Activated T-helper 9 cell treated with anti-CD3 and anti-CD28 coated beads, Interleukin-2, amount 50 U/mL, for 16 hours (primary cell): ENCODE measurements around the gene ZNF554.
"Not testable (repeated sequence)": the region's sequence is repeated elsewhere in the genome, so short reads cannot be mapped to it uniquely, and the experiment has no call there.

Experiments
- DNase-seq: peaks from one replicate; pipeline ENCODE4 v3.0.0-alpha.2; 2020; ENCODE audit warnings: low read depth

Gene ZNF554

GRCh38 chr19:2790557-2791271 lies 29.0 kb upstream of the ZNF554 start:
- DNase-seq = no peak

DNA sequence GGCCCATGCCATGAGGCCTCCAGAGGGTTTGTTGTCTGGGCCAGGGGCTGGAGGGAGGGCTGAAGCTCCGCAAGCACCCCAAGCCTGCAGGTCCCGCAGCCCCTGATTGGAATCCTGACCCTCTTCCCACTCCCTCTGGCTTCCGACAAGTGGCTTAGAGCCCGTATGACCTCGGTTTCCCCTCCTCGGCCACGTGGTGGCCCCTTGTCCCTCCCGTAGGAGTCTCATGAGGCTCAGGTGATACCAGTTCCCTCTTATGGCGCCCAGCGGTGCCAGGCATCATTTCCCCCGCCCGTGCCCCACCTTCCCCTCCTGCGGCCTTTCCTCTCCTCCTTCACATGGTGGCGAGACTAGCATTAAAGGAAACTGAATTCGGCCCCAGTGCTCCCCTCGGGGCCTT lies 28.2 kb upstream of the ZNF554 start:
- DNase-seq = no peak

DNA sequence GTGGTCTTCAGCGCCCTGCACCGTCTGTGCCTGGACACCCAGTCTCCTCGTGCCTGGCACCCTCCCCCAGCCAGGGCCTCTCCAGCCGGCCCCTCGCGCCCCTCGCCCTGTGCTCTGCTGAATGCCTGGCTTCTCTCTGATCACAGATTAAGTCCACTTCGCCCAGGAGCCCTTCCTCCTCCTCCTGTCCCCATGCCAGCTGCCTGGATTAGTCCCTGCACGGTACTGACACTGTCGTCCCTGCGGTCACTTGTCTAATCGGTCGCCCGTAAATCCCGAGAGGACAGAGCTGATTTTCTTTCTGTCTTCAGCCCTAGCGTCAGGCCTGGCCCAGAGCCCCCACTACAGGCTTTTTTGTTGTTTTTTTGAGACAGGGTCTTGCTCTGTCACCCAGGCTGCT lies 27.8 kb upstream of the ZNF554 start:
- no peak for DNase-seq

DNA sequence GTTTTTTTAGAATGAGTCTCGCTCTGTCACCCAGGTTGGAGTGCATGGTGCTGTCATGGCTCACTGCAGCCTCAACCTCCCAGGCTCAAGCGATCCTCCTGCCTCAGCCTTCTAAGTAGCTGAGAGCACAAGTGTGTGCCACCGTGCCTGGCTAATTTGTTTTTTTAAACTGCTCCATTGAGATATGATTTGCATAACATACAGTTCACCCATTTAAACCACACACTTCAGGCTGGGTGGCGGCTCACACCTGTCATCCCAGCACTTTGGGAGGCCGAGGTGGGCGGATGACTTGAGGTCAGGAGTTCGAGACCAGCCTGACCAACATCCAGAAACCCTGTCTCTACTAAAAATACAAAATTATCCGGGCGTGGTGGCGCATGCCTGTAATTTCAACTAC lies 27.0 kb upstream of the ZNF554 start:
- not testable (repeated sequence) for DNase-seq

DNA sequence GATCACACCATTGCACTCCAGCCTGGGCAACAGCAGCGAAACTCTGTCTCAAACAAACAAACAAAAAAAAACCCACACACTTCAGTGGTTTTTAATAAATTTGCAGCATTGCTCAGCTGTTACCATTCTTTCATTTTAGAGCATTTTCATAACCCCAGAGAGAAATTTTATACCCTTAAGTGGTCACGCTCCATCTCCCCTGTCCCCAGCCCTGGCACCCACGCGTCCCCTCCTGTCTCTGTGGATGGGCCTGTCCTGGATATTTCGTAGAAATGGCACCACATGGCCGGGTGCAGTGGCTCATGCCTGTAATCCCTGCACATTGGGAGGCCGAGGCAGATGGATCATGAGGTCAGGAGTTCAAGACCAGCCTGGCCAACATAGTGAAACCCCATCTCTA lies 26.5 kb upstream of the ZNF554 start:
- no peak for DNase-seq

GRCh38 chr19:2793577-2793976 lies 26.1 kb upstream of the ZNF554 start:
- DNase-seq = no peak

DNA sequence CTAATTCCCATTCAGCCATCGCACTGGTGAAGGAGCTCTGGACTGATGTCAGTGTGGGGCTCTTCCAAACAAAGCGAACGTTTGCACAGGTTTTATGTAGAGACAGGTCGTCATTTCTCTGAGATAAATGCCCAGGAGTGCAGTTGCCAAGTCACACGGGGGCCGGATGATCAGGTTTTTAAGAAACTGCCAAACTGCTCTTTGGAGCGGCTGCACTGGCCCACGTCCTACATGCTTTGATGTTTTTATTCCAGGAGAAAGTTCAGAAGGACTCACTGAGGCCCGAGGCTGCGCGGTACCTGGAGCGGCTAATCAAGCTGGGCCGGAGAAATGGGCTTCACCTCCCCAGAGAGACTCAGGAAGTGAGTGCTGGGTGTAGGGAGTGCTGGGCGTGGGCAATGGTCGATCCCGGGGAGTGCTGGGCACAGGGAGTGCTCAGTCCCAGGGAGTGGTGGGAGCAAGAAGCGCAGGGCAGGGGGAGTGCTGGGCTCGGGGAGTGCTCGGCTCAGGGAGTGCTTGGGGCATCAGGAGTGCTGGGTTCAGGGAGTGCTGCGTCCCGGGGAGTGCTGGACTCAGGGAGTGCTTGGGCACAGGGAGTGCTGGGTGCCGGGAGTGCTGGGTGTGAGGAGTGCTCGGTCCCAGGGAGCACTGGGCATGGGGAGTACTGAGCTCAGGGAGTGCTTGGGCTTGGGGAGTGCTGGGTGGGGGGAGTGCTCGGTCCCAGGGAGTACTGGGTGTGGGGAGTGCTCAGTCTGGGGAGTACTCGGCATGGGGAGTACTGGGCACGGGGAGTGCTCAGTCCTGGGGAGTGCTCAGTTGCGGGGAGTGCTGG lies 23.6 kb upstream of the ZNF554 start:
- DNase-seq = no peak

GRCh38 chr19:2796659-2797266 lies 22.9 kb upstream of the ZNF554 start:
- no peak for DNase-seq

GRCh38 chr19:2797280-2797679 lies 22.4 kb upstream of the ZNF554 start:
- DNase-seq = no peak

DNA sequence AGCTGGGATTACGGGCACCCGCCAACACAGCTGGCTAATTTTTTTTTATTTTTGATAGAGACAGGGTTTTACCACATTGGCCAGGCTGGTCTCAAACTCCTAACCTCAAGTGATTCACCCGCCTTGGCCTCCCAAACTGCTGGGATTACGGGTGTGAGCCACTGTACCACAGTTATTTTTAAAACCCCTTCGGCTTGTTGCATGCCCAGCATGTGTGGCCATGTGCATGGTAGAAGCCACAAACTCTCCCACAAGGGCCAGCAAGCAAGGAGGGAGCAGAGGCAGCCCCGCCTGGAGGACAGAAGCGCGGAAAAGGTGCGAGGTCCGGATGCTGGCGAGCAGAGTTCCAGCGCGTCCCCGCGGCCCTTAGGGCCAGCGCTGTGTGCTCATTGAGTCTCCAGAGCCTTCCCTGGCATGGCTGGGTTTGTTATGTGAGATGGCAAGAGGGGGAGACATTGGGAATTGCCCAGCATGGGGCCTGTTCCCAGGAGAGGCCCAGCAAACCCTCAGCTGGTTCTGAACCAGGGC lies 21.4 kb upstream of the ZNF554 start:
- DNase-seq = no peak

GRCh38 chr19:2798733-2799132 lies 20.9 kb upstream of the ZNF554 start:
- no peak for DNase-seq

GRCh38 chr19:2799273-2800020 lies 20.2 kb upstream of the ZNF554 start:
- no peak for DNase-seq

DNA sequence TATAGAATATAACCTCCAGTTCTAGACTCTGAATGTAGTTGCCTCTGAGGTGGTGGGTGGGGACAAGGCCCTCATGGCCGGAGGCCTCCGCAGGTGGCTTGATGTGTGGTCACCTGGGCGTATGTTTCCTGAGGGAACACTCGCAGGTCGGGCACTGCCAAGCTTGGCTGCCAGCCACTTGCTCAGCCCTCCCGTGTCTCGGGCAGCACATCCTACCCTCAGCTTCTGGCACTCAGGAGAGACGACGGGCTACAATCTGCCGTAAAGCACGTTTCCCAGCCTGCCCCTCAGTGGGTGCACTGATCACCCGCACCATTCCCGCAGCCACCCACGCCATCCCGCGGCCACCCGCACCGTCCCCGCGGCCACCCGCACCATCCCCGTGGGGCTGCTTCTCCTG lies 19.2 kb upstream of the ZNF554 start:
- no peak for DNase-seq

GRCh38 chr19:2802826-2803225 lies 16.8 kb upstream of the ZNF554 start:
- DNase-seq = no peak

DNA sequence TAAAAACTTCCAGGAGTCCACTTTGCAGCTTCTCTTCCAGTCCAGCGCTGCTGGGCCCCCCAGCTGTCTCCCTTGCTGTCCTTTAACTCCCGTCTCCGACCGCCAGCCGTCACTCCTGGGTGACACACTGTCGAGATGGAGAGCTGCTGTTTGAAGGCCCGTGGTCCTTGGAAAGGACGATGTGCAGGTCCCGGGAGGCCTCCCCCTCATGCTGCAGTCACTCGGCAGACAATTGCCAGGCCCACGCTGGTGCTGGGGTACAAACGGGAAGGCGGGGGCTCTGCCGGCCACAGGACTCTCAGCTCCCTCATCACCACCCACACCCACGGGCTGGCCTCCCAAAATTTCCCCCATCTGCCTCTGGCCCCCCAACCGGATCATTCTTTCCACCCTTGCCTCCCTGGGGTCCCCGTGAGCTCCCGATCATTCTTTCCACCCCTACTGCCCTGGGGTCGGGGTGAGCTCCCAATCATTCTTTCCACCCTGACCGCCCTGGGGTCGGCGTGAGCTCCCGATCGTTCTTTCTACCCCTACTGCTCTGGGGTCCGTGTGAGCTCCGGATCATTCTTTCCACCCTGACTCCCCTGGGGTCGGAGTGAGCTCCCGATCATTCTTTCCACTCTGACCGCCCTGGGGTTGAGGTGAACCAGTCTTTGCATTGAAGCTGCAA lies 16.0 kb upstream of the ZNF554 start:
- DNase-seq = no peak

GRCh38 chr19:2804156-2805004 lies 15.3 kb upstream of the ZNF554 start:
- DNase-seq = no peak

DNA sequence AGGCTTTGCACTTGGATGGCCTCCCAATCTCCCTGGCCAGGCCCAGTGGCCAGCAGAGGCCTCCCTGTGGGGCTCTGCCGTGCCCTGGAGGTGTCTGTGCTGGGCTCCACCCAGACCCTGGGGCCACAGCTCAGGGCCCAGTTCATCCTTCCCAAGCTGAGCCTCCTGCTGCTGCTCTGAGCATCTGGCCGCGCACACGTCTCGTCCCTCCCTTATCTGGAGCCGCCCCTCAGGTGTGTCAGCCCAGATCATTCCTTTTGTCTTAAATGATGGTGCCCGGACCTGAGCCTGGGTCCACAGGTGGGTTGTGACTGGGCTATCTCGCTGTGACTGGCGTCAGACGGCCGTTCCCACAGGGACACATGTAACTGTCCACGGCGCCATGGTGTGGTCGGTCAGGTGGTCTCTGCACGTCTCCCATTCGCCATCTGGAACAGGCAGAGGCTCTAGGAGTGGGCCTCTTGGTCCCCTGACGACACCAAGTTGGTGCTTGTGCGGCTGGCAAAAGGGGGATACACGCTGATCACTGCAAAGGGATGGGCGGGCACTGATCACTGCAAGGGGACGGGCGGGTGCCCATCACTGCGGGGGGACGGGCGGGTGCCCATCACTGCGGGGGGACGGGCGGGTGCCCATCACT lies 14.3 kb upstream of the ZNF554 start:
- no peak for DNase-seq

DNA sequence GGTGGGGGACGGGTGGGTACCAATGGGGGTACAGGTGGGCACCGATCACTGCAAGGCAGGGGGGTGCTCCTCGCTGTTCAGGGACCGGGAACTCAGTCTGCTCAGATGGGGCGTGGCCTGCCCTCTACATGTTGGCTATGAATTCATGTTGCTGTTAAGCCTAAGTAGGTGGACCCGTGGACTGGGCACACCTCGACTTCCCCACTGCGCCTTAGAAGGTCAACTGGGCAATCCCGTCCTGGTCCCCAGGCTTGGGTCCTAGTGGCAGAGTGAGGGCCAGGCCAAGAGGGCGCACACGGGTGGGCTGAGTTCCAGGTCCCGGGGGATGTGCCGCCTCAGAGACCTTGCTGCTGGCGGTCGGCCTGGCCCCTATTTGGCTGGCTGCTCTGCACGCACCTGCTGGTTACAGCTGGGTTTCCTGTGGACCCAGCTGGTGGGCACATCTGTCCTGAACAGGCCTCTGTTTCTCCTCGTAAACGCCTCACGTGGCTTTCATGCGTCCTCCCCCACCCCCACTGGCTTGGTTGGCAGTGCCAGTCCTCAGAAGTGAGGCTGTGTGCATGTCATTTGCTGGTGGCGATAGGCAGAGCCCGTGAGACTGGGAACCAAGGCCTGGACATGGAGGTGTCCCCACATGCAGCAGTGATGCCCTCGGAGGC lies 13.5 kb upstream of the ZNF554 start:
- no peak for DNase-seq

DNA sequence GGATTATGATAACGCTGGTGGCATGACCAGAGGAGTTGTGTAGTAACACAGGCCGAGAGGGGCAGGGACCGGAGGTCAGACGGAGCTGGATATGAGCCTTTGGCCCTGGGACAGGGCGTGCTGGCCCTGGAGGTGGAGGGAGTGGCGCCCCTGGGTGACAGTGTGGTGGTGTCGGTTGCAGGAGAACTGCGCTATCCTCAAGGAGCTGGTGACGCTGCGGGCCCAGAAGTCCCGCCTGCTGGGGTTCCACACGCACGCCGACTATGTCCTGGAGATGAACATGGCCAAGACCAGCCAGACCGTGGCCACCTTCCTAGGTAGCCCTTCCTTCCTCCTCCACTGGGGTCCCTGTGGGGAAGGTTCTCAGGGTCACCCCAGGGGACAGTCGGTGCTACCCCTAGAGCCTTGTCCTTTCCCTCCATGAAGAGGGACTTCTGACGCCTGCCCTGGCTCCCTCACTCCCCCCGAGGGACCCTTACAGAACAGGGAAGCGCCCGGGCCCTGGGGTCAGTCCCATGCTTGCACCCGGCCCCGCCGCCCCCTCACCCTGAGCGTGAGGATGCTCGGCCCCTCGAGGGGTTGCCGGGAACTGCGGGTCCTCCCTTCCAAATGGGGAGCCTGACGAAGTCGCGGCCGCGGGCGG lies 12.8 kb upstream of the ZNF554 start:
- DNase-seq = no peak
